ENCODE data around the gene FAM13A. TPM values are rescaled to one million over a fixed set of nuclear protein-coding genes. Genes with fewer than 3 reads are reported as not detected.

Gene FAM13A
- total and polyA plus RNA-seq, 2 of the 8 experiments (the other 6 are each of a cell fraction or from before 2014, with no cell fraction given): 7.1 to 16.5 TPM

DNA sequence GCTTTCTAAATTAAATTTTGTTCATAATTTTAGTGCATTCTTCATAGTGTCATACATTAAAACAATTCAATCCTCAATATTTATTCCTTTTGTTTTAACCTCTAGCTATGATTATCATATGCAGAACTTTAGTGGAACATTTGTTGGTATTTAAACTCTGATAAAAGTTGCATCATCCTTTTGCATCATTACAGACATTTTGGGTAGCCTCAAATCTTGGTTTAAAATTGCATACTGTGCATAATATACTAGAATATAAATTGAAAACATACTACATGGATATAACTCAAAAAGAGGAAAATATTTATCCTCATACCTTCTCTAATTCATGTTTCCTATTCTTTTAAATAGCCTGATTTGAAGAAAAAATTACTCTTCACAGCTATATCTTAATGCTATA lies 262.0 kb downstream of the FAM13A start (continued):
- no peak for TF ChIP-seq SP1 (IDR thresholded peaks at IDR 0.05; ENCODE audit: low read depth, low read length)
- no peak for TF ChIP-seq ZNF274 (IDR thresholded peaks at IDR 0.05; ENCODE audit: borderline replicate concordance, extremely low read depth, low read length)
- TF ChIP-seq KDM4A (IDR thresholded peaks at IDR 0.05; ENCODE audit: low read depth, low read length, severe bottlenecking): no peak

All from H1 (cell line).